ENCODE measurements around the gene RNF212B. TPM values are rescaled to one million over a fixed set of nuclear protein-coding genes. Genes with fewer than 3 reads are reported as not detected.

RNF212B gene
- total and polyA plus RNA-seq, 2 of the 13 experiments (the other 11 are each of a cell fraction or from before 2014, with no cell fraction given) = 0.05 TPM; not detected in 1

DNA sequence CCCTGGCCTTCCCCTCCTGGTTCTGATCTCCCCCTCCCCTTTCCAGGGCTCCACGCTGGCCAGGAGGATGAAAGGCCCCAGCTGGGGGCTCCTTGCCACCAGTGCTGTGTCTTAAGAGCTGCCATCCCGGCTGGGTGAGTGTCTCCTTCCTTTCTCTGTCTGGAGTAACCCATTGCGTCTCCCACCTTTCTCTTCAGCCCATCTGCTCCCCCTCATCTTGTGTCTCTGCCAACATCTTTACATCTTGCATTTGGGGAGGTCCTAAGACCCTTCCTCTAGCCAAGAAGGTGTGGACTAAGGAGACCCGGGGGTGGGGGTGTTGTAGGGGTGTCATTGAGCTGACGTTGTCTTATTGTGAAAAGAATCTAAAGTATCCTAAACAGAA lies 69.4 kb downstream of the RNF212B start (continued):
- TF ChIP-seq, protein P1, sequence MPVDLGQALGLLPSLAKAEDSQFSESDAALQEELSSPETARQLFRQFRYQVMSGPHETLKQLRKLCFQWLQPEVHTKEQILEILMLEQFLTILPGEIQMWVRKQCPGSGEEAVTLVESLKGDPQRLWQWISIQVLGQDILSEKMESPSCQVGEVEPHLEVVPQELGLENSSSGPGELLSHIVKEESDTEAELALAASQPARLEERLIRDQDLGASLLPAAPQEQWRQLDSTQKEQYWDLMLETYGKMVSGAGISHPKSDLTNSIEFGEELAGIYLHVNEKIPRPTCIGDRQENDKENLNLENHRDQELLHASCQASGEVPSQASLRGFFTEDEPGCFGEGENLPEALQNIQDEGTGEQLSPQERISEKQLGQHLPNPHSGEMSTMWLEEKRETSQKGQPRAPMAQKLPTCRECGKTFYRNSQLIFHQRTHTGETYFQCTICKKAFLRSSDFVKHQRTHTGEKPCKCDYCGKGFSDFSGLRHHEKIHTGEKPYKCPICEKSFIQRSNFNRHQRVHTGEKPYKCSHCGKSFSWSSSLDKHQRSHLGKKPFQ (CRISPR knock-in tag; IDR thresholded peaks at IDR 0.05; ENCODE audit: insufficient replicate concordance) = peak; percentile 9
- TF ChIP-seq AGO2 (optimal IDR thresholded peaks at IDR 0.05; ENCODE audit: low read depth, low read length) = peak; percentile 59
- no peak for TF ChIP-seq REXO4 (CRISPR knock-in tag; IDR thresholded peaks at IDR 0.05; ENCODE audit: borderline replicate concordance)
- no peak for TF ChIP-seq RAD51 (IDR thresholded peaks at IDR 0.05; ENCODE audit: borderline replicate concordance)
- peak; percentile 74; the same call in 1 of the 2 replicates for TF ChIP-seq ZNF879 (CRISPR knock-in tag; IDR thresholded peaks at IDR 0.05)
- TF ChIP-seq ZNF747 (CRISPR knock-in tag; IDR thresholded peaks at IDR 0.05; ENCODE audit: borderline replicate concordance) = no peak; the same call in 1 of the 2 replicates
- TF ChIP-seq, protein P2, sequence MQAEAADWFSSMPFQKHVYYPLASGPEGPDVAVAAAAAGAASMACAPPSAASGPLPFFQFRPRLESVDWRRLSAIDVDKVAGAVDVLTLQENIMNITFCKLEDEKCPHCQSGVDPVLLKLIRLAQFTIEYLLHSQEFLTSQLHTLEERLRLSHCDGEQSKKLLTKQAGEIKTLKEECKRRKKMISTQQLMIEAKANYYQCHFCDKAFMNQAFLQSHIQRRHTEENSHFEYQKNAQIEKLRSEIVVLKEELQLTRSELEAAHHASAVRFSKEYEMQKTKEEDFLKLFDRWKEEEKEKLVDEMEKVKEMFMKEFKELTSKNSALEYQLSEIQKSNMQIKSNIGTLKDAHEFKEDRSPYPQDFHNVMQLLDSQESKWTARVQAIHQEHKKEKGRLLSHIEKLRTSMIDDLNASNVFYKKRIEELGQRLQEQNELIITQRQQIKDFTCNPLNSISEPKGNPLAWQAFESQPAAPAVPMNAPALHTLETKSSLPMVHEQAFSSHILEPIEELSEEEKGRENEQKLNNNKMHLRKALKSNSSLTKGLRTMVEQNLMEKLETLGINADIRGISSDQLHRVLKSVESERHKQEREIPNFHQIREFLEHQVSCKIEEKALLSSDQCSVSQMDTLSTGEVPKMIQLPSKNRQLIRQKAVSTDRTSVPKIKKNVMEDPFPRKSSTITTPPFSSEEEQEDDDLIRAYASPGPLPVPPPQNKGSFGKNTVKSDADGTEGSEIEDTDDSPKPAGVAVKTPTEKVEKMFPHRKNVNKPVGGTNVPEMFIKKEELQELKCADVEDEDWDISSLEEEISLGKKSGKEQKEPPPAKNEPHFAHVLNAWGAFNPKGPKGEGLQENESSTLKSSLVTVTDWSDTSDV (CRISPR knock-in tag; IDR thresholded peaks at IDR 0.05) = 0 out of 2 replicates have a peak, but pooled peaks have one; percentile 0
- no peak for TF ChIP-seq ZNF12 (CRISPR knock-in tag; IDR thresholded peaks at IDR 0.05)
- no peak for TF ChIP-seq ZNF274 (CRISPR knock-in tag; IDR thresholded peaks at IDR 0.05)
- TF ChIP-seq, protein P3, sequence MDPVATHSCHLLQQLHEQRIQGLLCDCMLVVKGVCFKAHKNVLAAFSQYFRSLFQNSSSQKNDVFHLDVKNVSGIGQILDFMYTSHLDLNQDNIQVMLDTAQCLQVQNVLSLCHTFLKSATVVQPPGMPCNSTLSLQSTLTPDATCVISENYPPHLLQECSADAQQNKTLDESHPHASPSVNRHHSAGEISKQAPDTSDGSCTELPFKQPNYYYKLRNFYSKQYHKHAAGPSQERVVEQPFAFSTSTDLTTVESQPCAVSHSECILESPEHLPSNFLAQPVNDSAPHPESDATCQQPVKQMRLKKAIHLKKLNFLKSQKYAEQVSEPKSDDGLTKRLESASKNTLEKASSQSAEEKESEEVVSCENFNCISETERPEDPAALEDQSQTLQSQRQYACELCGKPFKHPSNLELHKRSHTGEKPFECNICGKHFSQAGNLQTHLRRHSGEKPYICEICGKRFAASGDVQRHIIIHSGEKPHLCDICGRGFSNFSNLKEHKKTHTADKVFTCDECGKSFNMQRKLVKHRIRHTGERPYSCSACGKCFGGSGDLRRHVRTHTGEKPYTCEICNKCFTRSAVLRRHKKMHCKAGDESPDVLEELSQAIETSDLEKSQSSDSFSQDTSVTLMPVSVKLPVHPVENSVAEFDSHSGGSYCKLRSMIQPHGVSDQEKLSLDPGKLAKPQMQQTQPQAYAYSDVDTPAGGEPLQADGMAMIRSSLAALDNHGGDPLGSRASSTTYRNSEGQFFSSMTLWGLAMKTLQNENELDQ (CRISPR knock-in tag; IDR thresholded peaks at IDR 0.05; ENCODE audit: borderline replicate concordance) = no peak
- TF ChIP-seq U2AF1 (optimal IDR thresholded peaks at IDR 0.05; ENCODE audit: low read depth, low read length) = no peak
- TF ChIP-seq REL (CRISPR knock-in tag; conservative IDR thresholded peaks at IDR 0.05) = no peak
- TF ChIP-seq GATAD2A (CRISPR knock-in tag; IDR thresholded peaks at IDR 0.05) = no peak
- TF ChIP-seq, protein P4, sequence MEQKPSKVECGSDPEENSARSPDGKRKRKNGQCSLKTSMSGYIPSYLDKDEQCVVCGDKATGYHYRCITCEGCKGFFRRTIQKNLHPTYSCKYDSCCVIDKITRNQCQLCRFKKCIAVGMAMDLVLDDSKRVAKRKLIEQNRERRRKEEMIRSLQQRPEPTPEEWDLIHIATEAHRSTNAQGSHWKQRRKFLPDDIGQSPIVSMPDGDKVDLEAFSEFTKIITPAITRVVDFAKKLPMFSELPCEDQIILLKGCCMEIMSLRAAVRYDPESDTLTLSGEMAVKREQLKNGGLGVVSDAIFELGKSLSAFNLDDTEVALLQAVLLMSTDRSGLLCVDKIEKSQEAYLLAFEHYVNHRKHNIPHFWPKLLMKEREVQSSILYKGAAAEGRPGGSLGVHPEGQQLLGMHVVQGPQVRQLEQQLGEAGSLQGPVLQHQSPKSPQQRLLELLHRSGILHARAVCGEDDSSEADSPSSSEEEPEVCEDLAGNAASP (CRISPR knock-in tag; IDR thresholded peaks at IDR 0.05; ENCODE audit: borderline replicate concordance) = no peak
- 0 out of 2 replicates have a peak, but pooled peaks have one; percentile 35 for TF ChIP-seq ZBTB3 (CRISPR knock-in tag; IDR thresholded peaks at IDR 0.05; ENCODE audit: borderline replicate concordance, low read depth)
- TF ChIP-seq HNF4G (IDR thresholded peaks at IDR 0.05; ENCODE audit: borderline replicate concordance, low read depth, low read length) = no peak
- TF ChIP-seq HNF4G (CRISPR knock-in tag; IDR thresholded peaks at IDR 0.05; ENCODE audit: borderline replicate concordance, low read depth) = no peak
- TF ChIP-seq, protein P5, sequence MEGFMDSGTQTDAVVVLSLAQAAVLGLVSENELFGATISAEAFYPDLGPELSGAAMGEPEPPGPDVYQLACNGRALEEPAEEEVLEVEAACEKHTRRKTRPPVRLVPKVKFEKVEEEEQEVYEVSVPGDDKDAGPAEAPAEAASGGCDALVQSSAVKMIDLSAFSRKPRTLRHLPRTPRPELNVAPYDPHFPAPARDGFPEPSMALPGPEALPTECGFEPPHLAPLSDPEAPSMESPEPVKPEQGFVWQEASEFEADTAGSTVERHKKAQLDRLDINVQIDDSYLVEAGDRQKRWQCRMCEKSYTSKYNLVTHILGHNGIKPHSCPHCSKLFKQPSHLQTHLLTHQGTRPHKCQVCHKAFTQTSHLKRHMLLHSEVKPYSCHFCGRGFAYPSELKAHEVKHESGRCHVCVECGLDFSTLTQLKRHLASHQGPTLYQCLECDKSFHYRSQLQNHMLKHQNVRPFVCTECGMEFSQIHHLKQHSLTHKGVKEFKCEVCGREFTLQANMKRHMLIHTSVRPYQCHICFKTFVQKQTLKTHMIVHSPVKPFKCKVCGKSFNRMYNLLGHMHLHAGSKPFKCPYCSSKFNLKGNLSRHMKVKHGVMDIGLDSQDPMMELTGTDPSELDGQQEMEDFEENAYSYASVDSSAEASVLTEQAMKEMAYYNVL (CRISPR knock-in tag; IDR thresholded peaks at IDR 0.05; ENCODE audit: borderline replicate concordance) = no peak
- 0 out of 2 replicates have a peak, but pooled peaks have one; percentile 26 for TF ChIP-seq SP140L (CRISPR knock-in tag; IDR thresholded peaks at IDR 0.05; ENCODE audit: borderline replicate concordance)
- TF ChIP-seq DNMT3B (CRISPR knock-in tag; conservative IDR thresholded peaks at IDR 0.05) = no peak
- 0 out of 2 replicates have a peak, but pooled peaks have one; percentile 13 for TF ChIP-seq SSRP1 (CRISPR knock-in tag; IDR thresholded peaks at IDR 0.05)

All from HepG2 (cell line).